Colon (tissue), 2 donors: Measurements from ENCODE around the gene LFNG.

Experiments used
- FAIRE-seq: peaks from 2 replicates; lab custom pipeline; 2012; peaks lifted over from hg19 to GRCh38; lab: Jason Lieb, UNC
- donor health status: control.
- donor health status: control.

The LFNG gene

GRCh38 chr7:2519119-2519930 lies at the start of gene LFNG:
LFNG (plus strand) TSS chr7:2519774; CDS start chr7:2519862, 88 bp downstream.
- FAIRE-seq = no peak

GRCh38 chr7:2470204-2471021 lies 49.2 kb upstream of the LFNG start:
- no peak for FAIRE-seq

GRCh38 chr7:2471022-2471329 lies 48.6 kb upstream of the LFNG start:
- FAIRE-seq = no peak

GRCh38 chr7:2471396-2471795 lies 48.2 kb upstream of the LFNG start:
- no peak for FAIRE-seq

GRCh38 chr7:2472739-2473138 lies 46.8 kb upstream of the LFNG start:
- FAIRE-seq = no peak

GRCh38 chr7:2473496-2474180 lies 45.9 kb upstream of the LFNG start:
- FAIRE-seq = no peak

GRCh38 chr7:2474224-2474623 lies 45.4 kb upstream of the LFNG start:
- FAIRE-seq = no peak

GRCh38 chr7:2474813-2475677 lies 44.5 kb upstream of the LFNG start:
- FAIRE-seq = no peak

- no peak for FAIRE-seq
Measured at GRCh38 chr7:2475678-2476015, 43.9 kb upstream of the LFNG start.

- FAIRE-seq = no peak
Measured at GRCh38 chr7:2476298-2476697, 43.3 kb upstream of the LFNG start, which contains the start of gene GRIFIN. GRIFIN (minus strand) TSS chr7:2476398; CDS start chr7:2476383, 15 bp downstream.

- FAIRE-seq = no peak
Measured at GRCh38 chr7:2476776-2477446, 42.7 kb upstream of the LFNG start.

GRCh38 chr7:2477447-2478398 lies 41.9 kb upstream of the LFNG start:
- no peak for FAIRE-seq

GRCh38 chr7:2478399-2478785 lies 41.2 kb upstream of the LFNG start:
- no peak for FAIRE-seq

- no peak for FAIRE-seq
Measured at GRCh38 chr7:2478800-2479199, 40.8 kb upstream of the LFNG start.

GRCh38 chr7:2479276-2480069 lies 40.1 kb upstream of the LFNG start:
- FAIRE-seq = no peak

GRCh38 chr7:2480070-2480408 lies 39.5 kb upstream of the LFNG start:
- FAIRE-seq = no peak

- no peak for FAIRE-seq
Measured at GRCh38 chr7:2481195-2481594, 38.4 kb upstream of the LFNG start.

- no peak for FAIRE-seq
Measured at GRCh38 chr7:2482725-2483451, 36.7 kb upstream of the LFNG start.

- no peak for FAIRE-seq
Measured at GRCh38 chr7:2483494-2483893, 36.1 kb upstream of the LFNG start.
